PC-9 (cell line): ENCODE data around the gene KIF26A. TPM values are rescaled to one million over a fixed set of nuclear protein-coding genes. Genes with fewer than 3 reads are reported as not detected.

Experiments used
- BruUV-seq: library from RNA; stranded (reverse); fragments of 400-500 nt; replicated peaks from 2 replicates; lab custom pipeline; 2021; lab: Mats Ljungman, UMichigan
- CTCF ChIA-PET: fragments of 300-600 bp; sonication (Branson Sonifier 250); formaldehyde crosslinking; loops from one replicate; lab custom pipeline; 2022; ENCODE audit warnings: antibody characterized with exemption; lab: Charles Lee
- POLR2A ChIA-PET: fragments of 300-600 bp; sonication (Branson Sonifier 250); formaldehyde crosslinking; loops from one replicate; lab custom pipeline; 2022; ENCODE audit warnings: antibody characterized with exemption; ENCODE audit not compliant: unreplicated experiment; lab: Charles Lee
- DNase-seq, 2 experiments: peaks; one replicate each; pipeline versions ENCODE4 v3.0.0 to v3.0.0-alpha.2; 2015 to 2022; ENCODE audit warnings: mixed read lengths in 1 of 2
- H2AFZ ChIP-seq: fragments of 200-600 bp; sonication (generic); 2 replicates; pipeline ENCODE4 v1.8.1; 2017; ENCODE audit warnings: antibody characterized with exemption
- H3F3A ChIP-seq: fragments of 200-600 bp; sonication (generic); 2 replicates; pipeline ENCODE4 v1.8.1; 2017; ENCODE audit warnings: antibody characterized with exemption, mild to moderate bottlenecking, low read depth; ENCODE audit not compliant: insufficient read depth
- H3K27ac ChIP-seq: fragments of 200-600 bp; sonication (generic); 2 replicates; pipeline ENCODE4 v1.6.1; 2016; ENCODE audit warnings: mixed run types
- H3K27me3 ChIP-seq: fragments of 200-600 bp; sonication (generic); 2 replicates; pipeline ENCODE4 v1.6.1; 2016; ENCODE audit warnings: low read depth, mixed run types; ENCODE audit not compliant: insufficient read depth
- H3K36me3 ChIP-seq: fragments of 200-600 bp; sonication (generic); 2 replicates; pipeline ENCODE4 v1.6.1; 2016; ENCODE audit warnings: low read depth, mixed run types
- H3K4me1 ChIP-seq: fragments of 200-600 bp; sonication (generic); replicated peaks from 2 replicates; pipeline ENCODE4 v1.6.1; 2016; ENCODE audit warnings: mixed run types; ENCODE audit not compliant: insufficient read depth
- H3K4me2 ChIP-seq: fragments of 200-600 bp; sonication (generic); 2 replicates; pipeline ENCODE4 v1.6.1; 2017; ENCODE audit warnings: mixed run types
- H3K4me3 ChIP-seq: fragments of 200-600 bp; sonication (generic); 2 replicates; pipeline ENCODE4 v1.6.1; 2016; ENCODE audit warnings: mixed run types
- H3K79me2 ChIP-seq: fragments of 200-600 bp; sonication (generic); 2 replicates; pipeline ENCODE4 v1.6.1; 2017; ENCODE audit warnings: low read depth, mixed run types
- H3K9me2 ChIP-seq: fragments of 200-600 bp; sonication (generic); 2 replicates; pipeline ENCODE4 v1.8.1; 2017; ENCODE audit warnings: mild to moderate bottlenecking; ENCODE audit not compliant: insufficient read depth
- H3K9me3 ChIP-seq: fragments of 200-600 bp; sonication (generic); 2 replicates; pipeline ENCODE4 v1.8.1; 2016; ENCODE audit warnings: low read depth; ENCODE audit not compliant: insufficient read depth
- H4K20me1 ChIP-seq: fragments of 200-600 bp; sonication (generic); 2 replicates; pipeline ENCODE4 v1.8.1; 2017; ENCODE audit not compliant: insufficient read depth
- EZH2 ChIP-seq: fragments of 200-600 bp; sonication (generic); IDR thresholded peaks from 2 replicates; pipeline ENCODE4 v1.8.0; 2017; ENCODE audit warnings: antibody characterized with exemption, low read depth
- intact Hi-C: fragments of 100-400 bp; cut with micrococcal nuclease; formaldehyde crosslinking; loops from one replicate; pipeline ENCODE4 v1.10.0; 2022; ENCODE audit not compliant: unreplicated experiment
- total RNA-seq: library from RNA; stranded (reverse); gene quantifications from 2 replicates; pipeline ENCODE4 v1.2.3, GENCODE V29; 2021
- TF ChIP-seq, protein P1 (sequence below): fragments of 200-600 bp; sonication (generic); conservative IDR thresholded peaks from 2 replicates; pipeline ENCODE4 v1.6.1; 2017; ENCODE audit warnings: mixed run types, antibody characterized with exemption, mild to moderate bottlenecking, moderate library complexity

The KIF26A gene
- total RNA-seq, 1 experiment from 2014 or later, result 0.17 TPM

DNA sequence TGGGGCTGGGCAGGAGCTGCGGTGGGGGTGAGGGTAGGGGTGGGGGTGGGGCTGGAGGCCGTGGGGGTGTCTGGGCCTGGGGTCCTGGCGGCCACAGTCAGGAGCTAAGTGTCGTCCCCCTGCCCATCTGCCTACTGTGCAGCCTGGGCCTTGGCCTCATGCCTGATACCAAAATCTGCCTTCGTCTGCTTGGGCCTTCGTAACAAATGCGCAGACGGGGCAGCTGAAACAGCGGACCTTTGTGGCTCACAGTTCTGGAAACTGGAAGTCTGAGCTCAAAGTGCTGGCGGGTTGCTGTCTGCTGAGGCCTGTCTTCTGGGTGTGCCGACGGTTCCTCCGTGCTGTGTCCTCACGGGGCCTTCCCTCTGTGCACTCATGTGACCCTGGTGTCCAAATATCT is 61.7 kb downstream of the KIF26A start:
- DNase-seq, result no peak
- H3K36me3 ChIP-seq, result no peaks in the 10 kb centered on the region
- H2AFZ ChIP-seq, result no peak overlapping the region
- POLR2A ChIA-PET, result no interaction called here
- no peaks in the 10 kb centered on the region for H3K4me1 ChIP-seq
- intact Hi-C loops, result no loop called here
- H3K27ac ChIP-seq, result no peak overlapping the region
- no peaks in the 10 kb centered on the region for H3F3A ChIP-seq
- no peaks in the 10 kb centered on the region for H3K9me3 ChIP-seq
- no peak for TF ChIP-seq EZH2
- TF ChIP-seq, protein P1, sequence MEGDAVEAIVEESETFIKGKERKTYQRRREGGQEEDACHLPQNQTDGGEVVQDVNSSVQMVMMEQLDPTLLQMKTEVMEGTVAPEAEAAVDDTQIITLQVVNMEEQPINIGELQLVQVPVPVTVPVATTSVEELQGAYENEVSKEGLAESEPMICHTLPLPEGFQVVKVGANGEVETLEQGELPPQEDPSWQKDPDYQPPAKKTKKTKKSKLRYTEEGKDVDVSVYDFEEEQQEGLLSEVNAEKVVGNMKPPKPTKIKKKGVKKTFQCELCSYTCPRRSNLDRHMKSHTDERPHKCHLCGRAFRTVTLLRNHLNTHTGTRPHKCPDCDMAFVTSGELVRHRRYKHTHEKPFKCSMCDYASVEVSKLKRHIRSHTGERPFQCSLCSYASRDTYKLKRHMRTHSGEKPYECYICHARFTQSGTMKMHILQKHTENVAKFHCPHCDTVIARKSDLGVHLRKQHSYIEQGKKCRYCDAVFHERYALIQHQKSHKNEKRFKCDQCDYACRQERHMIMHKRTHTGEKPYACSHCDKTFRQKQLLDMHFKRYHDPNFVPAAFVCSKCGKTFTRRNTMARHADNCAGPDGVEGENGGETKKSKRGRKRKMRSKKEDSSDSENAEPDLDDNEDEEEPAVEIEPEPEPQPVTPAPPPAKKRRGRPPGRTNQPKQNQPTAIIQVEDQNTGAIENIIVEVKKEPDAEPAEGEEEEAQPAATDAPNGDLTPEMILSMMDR, result no peak
- H3K27me3 ChIP-seq, result peaks cover 82% of the 10 kb centered on the region
- no TSS peak for BruUV-seq
- no peaks in the 10 kb centered on the region for H3K9me2 ChIP-seq
- H3K4me3 ChIP-seq, result no peak overlapping the region
- no peaks in the 10 kb centered on the region for H4K20me1 ChIP-seq
- CTCF ChIA-PET, result no interaction called here
- no peak overlapping the region for H3K4me2 ChIP-seq
- H3K79me2 ChIP-seq, result no peaks in the 10 kb centered on the region

DNA sequence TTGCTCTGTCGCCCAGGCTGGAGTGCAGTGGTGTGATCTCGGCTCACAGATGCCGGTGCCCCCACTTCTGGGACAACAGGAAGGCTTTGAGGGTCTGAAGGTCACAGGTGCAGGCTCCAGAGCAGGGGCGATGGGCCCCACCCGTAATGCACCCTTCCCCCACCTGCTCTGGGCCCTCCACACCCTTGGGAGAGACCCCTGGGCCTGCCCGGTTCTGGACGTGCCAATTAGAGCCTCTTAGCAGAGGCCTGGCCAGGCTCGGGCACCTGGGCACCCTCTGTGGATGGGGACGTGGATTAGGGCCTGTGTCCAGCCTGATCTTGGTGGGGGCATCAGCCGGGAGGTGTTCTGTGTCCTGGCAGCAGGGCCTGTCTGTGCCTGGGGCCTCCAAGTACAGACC is 62.2 kb downstream of the KIF26A start:
- POLR2A ChIA-PET, result no interaction called here
- CTCF ChIA-PET, result no interaction called here

DNA sequence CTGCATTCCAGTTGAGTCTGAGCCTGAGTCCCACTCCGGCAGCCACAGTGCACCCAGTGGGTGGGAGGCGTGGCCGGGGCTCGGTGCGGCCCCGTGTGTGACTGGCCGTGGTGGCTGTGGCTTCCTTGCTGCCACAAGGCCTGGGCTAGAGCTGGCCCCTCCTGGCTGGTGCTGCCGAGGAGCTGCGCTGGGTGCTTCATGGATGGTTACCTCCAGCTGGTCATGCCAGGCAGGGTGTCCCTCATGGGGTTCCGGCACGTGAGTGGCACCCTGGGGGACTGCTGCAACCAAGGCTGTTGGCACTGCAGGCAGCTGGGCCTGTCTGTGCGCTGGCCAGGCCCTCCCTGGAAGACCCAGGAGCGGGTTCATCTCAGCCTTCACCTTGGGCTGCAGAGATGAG is 62.7 kb downstream of the KIF26A start:
- no peaks in the 10 kb centered on the region for H3K36me3 ChIP-seq
- TF ChIP-seq, protein P1, result no peak
- no peak for TF ChIP-seq EZH2
- H3F3A ChIP-seq, result no peaks in the 10 kb centered on the region
- no peak overlapping the region for H3K4me2 ChIP-seq
- no peak overlapping the region for H3K4me3 ChIP-seq
- peaks cover 82% of the 10 kb centered on the region for H3K27me3 ChIP-seq
- H3K9me2 ChIP-seq, result no peaks in the 10 kb centered on the region
- POLR2A ChIA-PET, result no interaction called here
- CTCF ChIA-PET, result no interaction called here
- BruUV-seq, result no TSS peak
- H3K27ac ChIP-seq, result no peak overlapping the region
- no peaks in the 10 kb centered on the region for H3K79me2 ChIP-seq
- no peaks in the 10 kb centered on the region for H3K9me3 ChIP-seq
- no peak for DNase-seq
- H3K4me1 ChIP-seq, result no peaks in the 10 kb centered on the region
- H4K20me1 ChIP-seq, result no peaks in the 10 kb centered on the region
- intact Hi-C loops, result no loop called here
- H2AFZ ChIP-seq, result no peak overlapping the region

More for the DNA sequence above, 62.2 kb downstream of the KIF26A start:
- TF ChIP-seq, protein P1, result no peak
- TF ChIP-seq EZH2, result no peak
- H3K79me2 ChIP-seq, result no peaks in the 10 kb centered on the region
- H3K4me2 ChIP-seq, result no peak overlapping the region
- no TSS peak for BruUV-seq
- no peak overlapping the region for H3K4me3 ChIP-seq
- H3K4me1 ChIP-seq, result no peaks in the 10 kb centered on the region
- H3K9me2 ChIP-seq, result no peaks in the 10 kb centered on the region
- no peak for DNase-seq
- intact Hi-C loops, result no loop called here
- H2AFZ ChIP-seq, result no peak overlapping the region
- H3K27me3 ChIP-seq, result peaks cover 82% of the 10 kb centered on the region
- H3K9me3 ChIP-seq, result no peaks in the 10 kb centered on the region
- no peaks in the 10 kb centered on the region for H4K20me1 ChIP-seq
- no peaks in the 10 kb centered on the region for H3F3A ChIP-seq
- H3K27ac ChIP-seq, result no peak overlapping the region
- no peaks in the 10 kb centered on the region for H3K36me3 ChIP-seq
